ENCODE data around the gene DLGAP1. TPM values are rescaled to one million over a fixed set of nuclear protein-coding genes. Genes with fewer than 3 reads are reported as not detected.

The DLGAP1 gene
- total RNA-seq, 1 donor from 2014 or later = not detected

- ATAC-seq (no peak), DNase-seq (ENCODE audit: missing footprints) (no peak)
- intact Hi-C loops (cut with DNase I) = no loop called here
Measured at GRCh38 chr18:3753106-3753505, 702.0 kb downstream of the DLGAP1 start.

GRCh38 chr18:3748086-3748485 lies 707.0 kb downstream of the DLGAP1 start:
- intact Hi-C loops (cut with DNase I) = no loop called here
- ATAC-seq (no peak), DNase-seq (ENCODE audit: missing footprints) (no peak)

DNA sequence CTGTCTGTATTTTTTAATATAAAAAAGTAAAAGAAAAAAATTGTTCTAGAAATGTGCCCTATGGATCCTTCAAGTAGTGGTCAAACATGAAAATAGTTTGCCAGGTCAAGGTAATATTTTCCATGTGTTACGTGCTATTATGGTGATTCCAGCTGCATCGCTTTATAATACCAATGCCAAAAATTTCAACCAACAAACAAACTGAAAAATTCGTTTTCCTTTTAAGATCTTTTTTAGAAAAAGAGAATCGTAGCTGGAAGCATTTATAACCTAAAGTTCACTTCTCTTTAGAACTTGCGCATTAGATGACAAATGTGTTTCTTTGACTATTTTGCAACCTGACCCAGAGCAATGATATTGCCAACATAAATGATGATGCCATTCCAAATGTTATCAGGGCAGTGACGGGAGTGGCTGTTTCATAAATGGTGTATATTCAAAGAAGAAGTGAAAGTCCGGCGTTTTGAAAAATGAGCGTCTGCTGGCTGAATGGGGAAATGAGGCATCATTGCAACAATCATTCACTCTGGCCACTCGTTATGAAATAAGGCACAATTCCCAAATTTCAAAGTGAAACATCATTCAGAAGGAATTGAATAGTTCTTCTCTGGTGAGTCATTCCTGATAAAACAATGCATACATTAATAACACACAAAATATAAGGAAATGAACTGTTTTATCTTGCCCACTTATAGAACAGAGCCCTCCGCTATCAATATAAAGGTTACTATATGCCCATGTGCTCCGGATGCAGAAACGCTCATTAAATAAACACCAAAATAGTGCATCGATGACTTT lies 707.7 kb downstream of the DLGAP1 start:
- intact Hi-C loops (cut with DNase I) = no loop called here
- no peak for ATAC-seq
- DNase-seq (ENCODE audit: missing footprints) = no peak

DNA sequence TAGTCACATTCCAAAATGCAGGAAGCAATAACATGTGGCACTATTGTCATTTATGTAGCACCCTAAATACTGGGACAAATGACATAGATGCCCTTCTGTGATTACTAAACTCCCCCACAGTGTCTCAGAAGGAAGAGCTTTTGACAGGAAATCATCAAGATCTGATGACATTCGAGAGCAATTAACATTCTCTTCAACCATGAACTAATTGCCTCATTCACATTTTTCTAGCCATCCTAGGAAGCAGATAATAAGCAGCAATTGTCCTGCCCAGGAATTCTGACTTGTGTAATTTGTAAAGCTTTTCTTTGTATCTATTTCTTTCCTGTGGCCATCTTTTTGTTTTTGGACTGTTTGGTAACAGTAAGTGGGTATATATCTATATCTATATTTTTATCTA lies 712.6 kb downstream of the DLGAP1 start:
- DNase-seq (ENCODE audit: missing footprints) = no peak
- intact Hi-C loops (cut with DNase I) = no loop called here

DNA sequence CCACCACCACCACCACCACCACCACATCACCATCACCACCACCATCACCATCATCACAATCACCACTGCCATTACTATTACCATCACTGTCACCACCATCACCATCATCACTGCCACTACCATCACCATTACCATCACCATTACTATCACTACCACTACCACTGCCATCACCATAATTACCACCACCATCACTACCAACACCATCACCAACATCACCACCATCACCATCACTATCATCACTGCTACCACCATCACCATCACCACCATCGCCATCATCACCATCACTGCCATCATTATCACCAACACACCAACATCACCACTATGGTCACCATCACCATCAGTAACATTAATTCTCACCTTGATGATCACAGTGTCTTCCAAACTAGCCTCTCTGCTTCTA lies 713.8 kb downstream of the DLGAP1 start:
- intact Hi-C loops (cut with DNase I) = no loop called here

More for the DNA sequence above, 712.6 kb downstream of the DLGAP1 start:
- ATAC-seq = no peak

DNA sequence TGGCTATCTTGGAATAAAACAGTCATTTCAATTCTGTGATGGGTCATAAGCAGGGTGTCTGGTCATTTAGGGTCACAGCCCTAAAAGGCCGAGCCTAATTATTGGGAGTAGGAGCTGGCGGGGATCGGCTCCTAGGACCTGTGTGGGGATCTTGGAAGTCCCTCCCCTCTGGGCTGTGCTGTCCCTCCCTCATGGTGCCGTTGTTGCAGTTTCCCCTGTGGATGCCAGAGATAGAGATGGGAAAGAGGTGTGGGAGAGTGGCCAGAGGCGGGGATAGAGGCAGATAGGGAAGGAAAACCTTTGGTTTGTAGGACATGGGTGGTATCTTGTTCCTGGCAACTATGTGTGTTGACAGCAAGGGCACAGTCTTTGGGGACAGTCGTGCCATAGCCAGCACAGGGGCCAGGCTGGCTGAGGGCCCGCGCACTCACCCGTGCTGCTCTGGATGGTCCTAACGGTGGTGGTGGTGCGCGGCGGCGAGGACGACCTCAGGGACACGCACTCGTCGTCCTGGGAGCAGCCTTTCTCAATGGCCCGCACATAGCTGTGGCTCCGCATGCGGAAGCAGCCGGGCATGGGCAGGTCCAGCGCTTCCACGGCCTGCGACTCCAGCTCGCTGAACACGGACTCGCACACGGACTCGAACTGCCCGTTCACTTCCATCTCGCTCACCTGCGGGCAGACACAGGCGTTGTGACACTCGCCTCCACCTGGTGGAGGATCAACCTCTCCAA lies 726.2 kb downstream of the DLGAP1 start:
- DNase-seq (ENCODE audit: missing footprints) (no peak), ATAC-seq (no peak)
- intact Hi-C loops (cut with DNase I) = no loop called here

More for the DNA sequence above, 713.8 kb downstream of the DLGAP1 start:
- no peak for DNase-seq (ENCODE audit: missing footprints)
- ATAC-seq = no peak

DNA sequence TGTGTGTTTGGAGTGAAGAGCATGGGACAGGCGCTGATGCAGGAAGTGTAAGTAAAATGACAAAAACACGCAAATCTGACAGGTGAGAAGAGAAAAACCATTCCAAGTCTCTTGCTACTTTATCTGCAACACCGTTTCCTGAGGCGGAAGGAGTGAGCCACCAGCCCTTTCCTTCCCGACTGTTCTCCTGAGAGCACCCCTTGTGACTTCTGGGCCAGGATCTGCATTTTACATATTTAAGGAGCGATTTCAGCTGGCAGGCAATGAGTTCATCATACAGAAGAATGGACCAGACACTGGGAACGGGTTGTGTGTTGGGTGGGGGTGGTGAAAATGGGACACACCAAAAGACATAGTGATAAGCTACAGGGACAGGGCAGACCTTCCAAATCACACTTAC lies 727.8 kb downstream of the DLGAP1 start:
- intact Hi-C loops (cut with DNase I) = no loop called here
- ATAC-seq (no peak), DNase-seq (ENCODE audit: missing footprints) (no peak)

DNA sequence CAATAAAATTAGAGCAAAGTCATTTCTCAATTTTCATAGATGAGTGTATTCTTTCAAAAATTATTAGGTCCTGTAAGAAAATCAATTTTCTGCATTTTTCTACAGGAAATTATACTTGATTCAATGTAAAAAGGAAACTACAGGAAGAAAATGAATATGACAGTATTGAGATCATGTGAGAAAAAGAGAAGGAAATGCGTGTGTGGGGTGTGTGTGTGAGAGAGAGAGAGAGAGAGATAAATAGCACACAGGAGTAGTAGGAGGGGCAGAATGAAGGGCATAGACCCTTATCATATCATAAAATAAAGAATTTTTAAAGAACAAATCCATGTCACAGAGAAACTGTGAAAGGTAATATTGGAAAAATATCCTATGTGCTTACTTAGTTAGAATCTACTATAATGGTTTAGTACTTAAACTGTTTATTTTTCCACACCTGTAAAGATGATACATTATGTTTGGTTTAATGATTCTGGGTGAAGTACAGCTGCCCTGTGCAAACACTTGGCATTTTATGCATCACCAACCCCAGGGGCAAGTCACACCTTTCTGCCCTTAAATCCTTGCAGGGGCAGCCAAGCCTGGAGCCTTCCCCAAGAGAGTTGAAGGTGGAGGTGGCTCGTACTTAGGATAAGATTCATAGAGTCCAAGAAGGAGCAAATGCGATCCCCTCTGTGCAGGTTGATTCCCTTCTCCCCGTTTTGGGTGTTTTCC lies 728.7 kb downstream of the DLGAP1 start:
- no peak for DNase-seq (ENCODE audit: missing footprints)
- no peak for ATAC-seq
- intact Hi-C loops (cut with DNase I) = no loop called here

GRCh38 chr18:3725115-3725514 lies 730.0 kb downstream of the DLGAP1 start:
- intact Hi-C loops (cut with DNase I) = no loop called here
- ATAC-seq (no peak), DNase-seq (ENCODE audit: missing footprints) (no peak)

- DNase-seq (ENCODE audit: missing footprints) (no peak), ATAC-seq (no peak)
- intact Hi-C loops (cut with DNase I) = no loop called here
Measured at GRCh38 chr18:3723554-3723953, 731.6 kb downstream of the DLGAP1 start.

DNA sequence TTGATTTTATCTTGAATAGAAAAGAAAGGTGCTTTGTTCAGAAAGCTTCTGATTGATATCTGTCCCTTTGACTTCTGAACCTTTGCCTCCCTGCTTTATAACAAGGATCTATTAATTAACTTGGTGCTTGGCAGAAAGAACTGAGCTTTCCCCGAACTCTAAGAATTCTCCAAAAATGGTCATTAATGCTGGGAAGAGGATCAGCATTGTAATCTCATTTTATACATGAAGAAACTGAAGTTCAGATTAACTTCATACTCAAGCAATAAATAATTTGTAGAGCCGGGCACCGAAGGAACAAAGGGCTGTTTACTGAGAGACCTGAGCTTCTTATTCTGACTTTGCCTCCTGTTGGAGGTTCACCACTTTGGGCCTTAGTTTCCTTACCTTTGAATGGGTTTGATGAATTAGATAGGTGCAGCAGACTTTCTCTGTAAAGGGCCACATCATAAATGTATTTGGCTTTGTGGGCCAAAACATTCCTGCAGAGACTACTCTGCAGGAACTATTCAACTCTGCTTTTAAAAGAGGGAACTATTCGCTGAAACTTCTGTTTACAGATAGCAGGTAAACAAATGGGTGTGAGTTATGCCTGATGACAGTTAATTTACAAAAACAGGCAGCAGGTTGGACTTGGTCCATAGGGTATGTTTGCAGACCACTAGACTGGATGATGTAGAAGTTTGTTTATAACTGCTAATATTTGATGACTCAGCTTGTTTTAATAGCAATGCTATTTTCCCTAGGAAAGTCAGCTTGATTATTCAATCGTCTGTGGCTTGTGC lies 732.3 kb downstream of the DLGAP1 start:
- intact Hi-C loops (cut with DNase I) = no loop called here
- ATAC-seq = no peak
- no peak for DNase-seq (ENCODE audit: missing footprints)

- no peak for DNase-seq (ENCODE audit: missing footprints)
- no peak for ATAC-seq
- intact Hi-C loops (cut with DNase I) = no loop called here
Measured at GRCh38 chr18:3721771-3722648, 733.1 kb downstream of the DLGAP1 start.

DNA sequence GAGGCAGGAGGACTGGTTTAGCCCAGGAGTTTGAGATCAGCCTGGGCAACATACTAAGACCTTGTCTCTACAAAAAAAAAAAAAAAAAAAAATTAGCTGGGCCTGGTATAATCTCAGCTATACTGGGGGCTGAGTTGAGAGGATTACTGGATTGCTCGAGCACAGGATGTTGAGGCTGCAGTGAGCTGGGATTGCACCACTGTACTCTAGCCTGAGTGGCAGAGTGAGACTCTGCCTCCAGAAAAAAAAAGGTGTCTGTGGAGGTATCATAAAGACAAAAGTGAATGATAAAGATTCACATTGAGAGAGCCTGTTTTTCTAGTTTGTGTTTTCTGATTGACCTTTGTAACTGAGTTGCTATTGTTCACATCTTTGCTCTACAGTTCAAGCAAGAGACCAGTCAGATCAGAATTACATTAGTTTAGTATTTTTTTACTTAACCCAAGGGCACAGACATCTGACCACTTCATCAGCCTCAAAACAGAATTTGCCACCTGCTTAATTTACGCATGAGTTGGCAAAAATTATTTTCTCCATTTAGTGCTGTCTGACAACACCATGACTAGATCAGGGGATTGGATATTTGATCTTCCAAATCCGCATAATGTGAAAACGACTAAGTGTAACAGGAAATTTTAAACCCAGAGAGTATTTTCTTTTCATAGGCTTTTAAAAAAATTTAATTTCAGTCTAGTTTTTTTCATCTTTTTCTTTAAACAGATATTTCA lies 734.1 kb downstream of the DLGAP1 start:
- intact Hi-C loops (cut with DNase I) = no loop called here
- DNase-seq (ENCODE audit: missing footprints) (no peak), ATAC-seq (no peak)

DNA sequence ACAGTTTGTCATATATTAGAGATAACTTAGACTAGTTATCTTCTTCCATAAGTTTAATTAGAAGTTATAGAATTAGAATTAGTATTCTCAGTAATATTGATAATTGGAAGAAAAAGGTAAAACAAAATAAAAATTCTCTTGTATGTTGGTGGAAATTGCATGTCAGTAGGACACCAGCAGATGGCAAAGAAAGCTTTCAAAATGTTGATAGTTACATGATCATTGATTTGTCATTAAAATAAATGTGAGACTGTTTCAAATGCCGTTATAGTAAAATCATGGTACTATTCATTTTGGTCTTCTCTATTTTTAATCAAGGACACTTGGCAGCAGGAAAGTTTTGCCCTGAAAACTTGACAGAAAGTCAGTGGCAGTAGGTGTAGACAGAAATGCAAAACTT lies 734.9 kb downstream of the DLGAP1 start:
- intact Hi-C loops (cut with DNase I) = no loop called here
- ATAC-seq (no peak), DNase-seq (ENCODE audit: missing footprints) (no peak)

DNA sequence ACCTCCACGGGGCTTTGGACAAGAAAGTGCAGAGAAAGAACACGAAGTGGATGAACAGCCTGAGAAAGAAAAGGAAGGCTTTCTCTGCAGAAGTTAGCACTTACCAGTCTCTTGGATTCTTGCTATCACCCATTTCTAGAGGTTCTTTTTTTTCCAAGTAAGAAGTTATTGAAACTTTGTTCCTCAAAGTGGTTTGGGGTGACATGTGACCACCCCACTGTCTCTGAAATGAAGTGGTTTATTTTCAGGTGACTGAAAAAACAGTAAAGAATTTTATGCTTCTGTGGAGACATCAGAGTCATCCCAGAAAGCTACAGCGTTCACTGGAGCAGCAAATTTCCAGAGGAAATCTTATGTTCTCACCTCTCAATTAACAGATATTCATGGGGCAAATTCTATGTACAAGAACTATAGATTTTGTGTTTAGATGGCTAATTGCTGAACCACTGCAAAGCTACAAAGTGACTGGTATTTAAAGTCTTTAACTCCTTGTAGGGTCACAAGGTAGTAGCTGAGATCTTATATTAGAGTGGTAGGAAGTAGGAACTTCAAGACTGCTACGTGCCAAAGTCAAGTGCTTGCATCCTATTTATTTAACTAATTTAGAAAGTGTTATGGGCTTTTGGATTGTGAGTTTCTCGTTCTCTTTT lies 737.6 kb downstream of the DLGAP1 start:
- ATAC-seq = no peak
- no peak for DNase-seq (ENCODE audit: missing footprints)
- intact Hi-C loops (cut with DNase I) = no loop called here

GRCh38 chr18:3716116-3716660 lies 738.9 kb downstream of the DLGAP1 start:
- intact Hi-C loops (cut with DNase I) = no loop called here
- DNase-seq (ENCODE audit: missing footprints) (no peak), ATAC-seq (no peak)
